Ishikawa (cell line): ENCODE results near the gene AMFR.

ENCODE experiments used
- CEBPB ChIP-seq: IDR thresholded peaks from 2 replicates; pipeline ENCODE4 v1.6.1; 2012
- CREB1 ChIP-seq: IDR thresholded peaks from 2 replicates; pipeline ENCODE4 v1.6.1; 2012; ENCODE audit warnings: low read depth
- EGR1 ChIP-seq: IDR thresholded peaks from 2 replicates; pipeline ENCODE4 v1.6.1; 2012
- EP300 ChIP-seq: IDR thresholded peaks from 2 replicates; pipeline ENCODE4 v1.6.1; 2012; ENCODE audit warnings: borderline replicate concordance
- FOXM1 ChIP-seq: IDR thresholded peaks from 2 replicates; pipeline ENCODE4 v1.6.1; 2012; ENCODE audit warnings: low read depth, borderline replicate concordance
- MAX ChIP-seq: IDR thresholded peaks from 2 replicates; pipeline ENCODE4 v1.6.1; 2012
- NFIC ChIP-seq: IDR thresholded peaks from 2 replicates; pipeline ENCODE4 v1.6.1; 2012
- RAD21 ChIP-seq: IDR thresholded peaks from 2 replicates; pipeline ENCODE4 v1.6.1; 2012; ENCODE audit warnings: low read depth
- REST ChIP-seq: IDR thresholded peaks from 2 replicates; pipeline ENCODE4 v1.6.1; 2012; ENCODE audit warnings: low read depth, mild to moderate bottlenecking
- TAF1 ChIP-seq: IDR thresholded peaks from 2 replicates; pipeline ENCODE4 v1.6.1; 2012; ENCODE audit warnings: low read depth, mild to moderate bottlenecking
- TCF12 ChIP-seq: IDR thresholded peaks from 2 replicates; pipeline ENCODE4 v1.6.1; 2012; ENCODE audit warnings: low read depth
- TEAD4 ChIP-seq: IDR thresholded peaks from 2 replicates; pipeline ENCODE4 v1.6.1; 2012
- USF1 ChIP-seq: IDR thresholded peaks from 2 replicates; pipeline ENCODE4 v1.6.1; 2012
- YY1 ChIP-seq: IDR thresholded peaks from 2 replicates; pipeline ENCODE4 v1.6.1; 2012; ENCODE audit warnings: low read depth
- ZBTB7A ChIP-seq: IDR thresholded peaks from 2 replicates; pipeline ENCODE4 v1.6.1; 2012; ENCODE audit warnings: low read depth

The AMFR gene

GRCh38 chr16:56350491-56351405 lies 74.6 kb downstream of the AMFR start:
- TF ChIP-seq TCF12 (no peak), RAD21 (no peak), NFIC (no peak), EP300 (no peak), REST (no peak), YY1 (no peak), FOXM1 (no peak), CEBPB (no peak), EGR1 (no peak)

GRCh38 chr16:56349711-56350161 lies 75.6 kb downstream of the AMFR start:
- TF ChIP-seq RAD21 = no peak
- no peak for TF ChIP-seq USF1
- TF ChIP-seq MAX = no peak
- no peak for TF ChIP-seq TCF12
- no peak for TF ChIP-seq CEBPB
- no peak for TF ChIP-seq EGR1
- no peak for TF ChIP-seq REST
- TF ChIP-seq TEAD4 = no peak
- TF ChIP-seq FOXM1 = no peak
- TF ChIP-seq TAF1 = no peak
- no peak for TF ChIP-seq CREB1
- no peak for TF ChIP-seq EP300
- no peak for TF ChIP-seq YY1
- no peak for TF ChIP-seq NFIC
- TF ChIP-seq ZBTB7A = no peak

- TF ChIP-seq EGR1 (no peak), TCF12 (no peak), CEBPB (no peak), REST (no peak), FOXM1 (no peak), USF1 (no peak), ZBTB7A (no peak), NFIC (no peak), MAX (no peak), EP300 (no peak), TEAD4 (no peak), YY1 (no peak), RAD21 (no peak), CREB1 (no peak), TAF1 (no peak)
Measured at GRCh38 chr16:56349086-56349415, 76.3 kb downstream of the AMFR start.

GRCh38 chr16:56348168-56349085 lies 76.9 kb downstream of the AMFR start:
- TF ChIP-seq USF1 (no peak), TEAD4 (no peak), EGR1 (no peak), CEBPB (no peak), TCF12 (no peak), YY1 (no peak), CREB1 (no peak), MAX (no peak)
